ENCODE measurements around the gene ITGA1. TPM values are rescaled to one million over a fixed set of nuclear protein-coding genes. Genes with fewer than 3 reads are reported as not detected.
"Not testable (repeated sequence)": the region's sequence is repeated elsewhere in the genome, so short reads cannot be mapped to it uniquely, and the experiment has no call there.

ITGA1 gene
- total RNA-seq, 4 donors from 2014 or later, result 219 to 326 (median 240) TPM

- Histone ChIP-seq H3K27me3 (no peaks in the 10 kb centered on the region), H3K9me3 (no peaks in the 10 kb centered on the region), H3K36me3 (no peaks in the 10 kb centered on the region), H3K4me1 (no peaks in the 10 kb centered on the region), H3K4me3 (no peak overlapping the region), H3K27ac (no peak overlapping the region)
- TF ChIP-seq POLR2AphosphoS5 (IDR thresholded peaks at IDR 0.05) (no peak), CTCF (IDR thresholded peaks at IDR 0.05) (peak in 1 of 4 experiments; percentile 14), EP300 (IDR thresholded peaks at IDR 0.05) (no peak)
- WGBS, 2 donors (ENCODE audit: low coverage in 1 of 2), result 91% methylated on average over 1 of the region's 1 CpG; no CpG with 5 or more reads in 1 of the 2 donors
- peak; percentile 10 for ATAC-seq
Measured at GRCh38 chr5:52964138-52964537, 176.4 kb downstream of the ITGA1 start.

- not testable (repeated sequence) for H3K27ac ChIP-seq, H3K4me1 ChIP-seq, H3K27me3 ChIP-seq, H3K4me3 ChIP-seq, ATAC-seq, H3K36me3 ChIP-seq
- H3K9me3 ChIP-seq, result peaks cover 0 to 12% (median 0%) of the 10 kb centered on the region in 3 donors
- 40% methylated on average over 2 of the region's 7 CpGs; no CpG with 5 or more reads in 1 of the 2 donors for WGBS, 2 donors (ENCODE audit: low coverage in 1 of 2)
Measured at GRCh38 chr5:52976157-52976556, 188.4 kb downstream of the ITGA1 start.

GRCh38 chr5:52977264-52977897 is 189.7 kb downstream of the ITGA1 start:
- H3K27me3 ChIP-seq, result no peaks in the 10 kb centered on the region
- no peak for TF ChIP-seq CTCF (IDR thresholded peaks at IDR 0.05)
- TF ChIP-seq POLR2AphosphoS5 (IDR thresholded peaks at IDR 0.05), result no peak
- no peak for TF ChIP-seq EP300 (IDR thresholded peaks at IDR 0.05)
- no peaks in the 10 kb centered on the region for H3K4me1 ChIP-seq
- peaks cover 0 to 12% (median 0%) of the 10 kb centered on the region in 3 donors for H3K9me3 ChIP-seq
- WGBS, 2 donors (ENCODE audit: low coverage in 1 of 2), result no CpG with 5 or more reads among the region's 7 CpGs
- ATAC-seq, result no peak
- no peak overlapping the region for H3K4me3 ChIP-seq
- no peaks in the 10 kb centered on the region for H3K36me3 ChIP-seq
- no peak overlapping the region for H3K27ac ChIP-seq

GRCh38 chr5:52981507-52981906 is 193.8 kb downstream of the ITGA1 start:
- ATAC-seq, result no peak

More at GRCh38 chr5:52981507-52981906, 193.8 kb downstream of the ITGA1 start:
- no peak overlapping the region for H3K4me3 ChIP-seq
- no peak for TF ChIP-seq POLR2AphosphoS5 (IDR thresholded peaks at IDR 0.05)
- no peak for TF ChIP-seq EP300 (IDR thresholded peaks at IDR 0.05)
- no peak for TF ChIP-seq POLR2A (IDR thresholded peaks at IDR 0.05)
- no peak for TF ChIP-seq CTCF (IDR thresholded peaks at IDR 0.05)
- H3K9me3 ChIP-seq, result peaks cover 0 to 4% (median 0%) of the 10 kb centered on the region in 3 donors
- WGBS, 2 donors (ENCODE audit: low coverage in 1 of 2), result 71 to 86% methylated on average over 2 to 4 of the region's 4 CpGs
- no peaks in the 10 kb centered on the region for H3K27me3 ChIP-seq
- H3K36me3 ChIP-seq, result no peaks in the 10 kb centered on the region
- peaks cover 0 to 12% (median 0%) of the 10 kb centered on the region in 3 donors for H3K4me1 ChIP-seq
- no peak overlapping the region for H3K27ac ChIP-seq
